Measurements from ENCODE around the gene GSKIP.

Gene GSKIP

GRCh38 chr14:96383445-96383844 is 20.1 kb downstream of the GSKIP start:
- DNase-seq: no peak

- DNase-seq: no peak
Measured at GRCh38 chr14:96384053-96384452, 20.7 kb downstream of the GSKIP start.

GRCh38 chr14:96384740-96385139 is 21.4 kb downstream of the GSKIP start:
- no peak for DNase-seq

GRCh38 chr14:96385385-96385784 is 22.1 kb downstream of the GSKIP start:
- no peak for DNase-seq

- DNase-seq: no peak
Measured at GRCh38 chr14:96390965-96391292, 27.6 kb downstream of the GSKIP start.

- peak; percentile 100 for DNase-seq
Measured at GRCh38 chr14:96391293-96392118, 28.2 kb downstream of the GSKIP start.

- DNase-seq: no peak
Measured at GRCh38 chr14:96393071-96393691, 29.9 kb downstream of the GSKIP start.

- DNase-seq: no peak
Measured at GRCh38 chr14:96394047-96394815, 30.9 kb downstream of the GSKIP start.

- no peak for DNase-seq
Measured at GRCh38 chr14:96398432-96398831, 35.1 kb downstream of the GSKIP start.

GRCh38 chr14:96398921-96399320 is 35.6 kb downstream of the GSKIP start:
- DNase-seq: no peak

- DNase-seq: no peak
Measured at GRCh38 chr14:96399405-96399804, 36.1 kb downstream of the GSKIP start.

GRCh38 chr14:96400495-96400894 is 37.2 kb downstream of the GSKIP start:
- DNase-seq: no peak

GRCh38 chr14:96403409-96403808 is 40.1 kb downstream of the GSKIP start:
- DNase-seq: no peak

- DNase-seq: no peak
Measured at GRCh38 chr14:96405677-96406076, 42.4 kb downstream of the GSKIP start.

- no peak for DNase-seq
Measured at GRCh38 chr14:96407935-96408570, 44.7 kb downstream of the GSKIP start.

GRCh38 chr14:96408608-96409007 is 45.3 kb downstream of the GSKIP start:
- no peak for DNase-seq

GRCh38 chr14:96409701-96410100 is 46.4 kb downstream of the GSKIP start:
- DNase-seq: no peak

- DNase-seq: no peak
Measured at GRCh38 chr14:96410119-96410518, 46.8 kb downstream of the GSKIP start.

- no peak for DNase-seq
Measured at GRCh38 chr14:96413526-96413925, 50.2 kb downstream of the GSKIP start.

- DNase-seq: no peak
Measured at GRCh38 chr14:96415559-96415958, 52.2 kb downstream of the GSKIP start.

GRCh38 chr14:96416292-96416691 is 53.0 kb downstream of the GSKIP start:
- no peak for DNase-seq

- no peak for DNase-seq
Measured at GRCh38 chr14:96417254-96417653, 53.9 kb downstream of the GSKIP start.

GRCh38 chr14:96418075-96418474 is 54.7 kb downstream of the GSKIP start:
- DNase-seq: no peak

Data from activated T-cell treated with anti-CD3 and anti-CD28 coated beads, Interleukin-2, amount 50 U/mL, for 48 hours (primary cell).